RWPE1 (cell line): ENCODE data around the gene EXPH5.
A peak's percentile ranks its signal among the peaks of the same experiment; 100 is the strongest.

Source experiments
- CTCF ChIA-PET: fragments of 350-600 bp; sonication (Branson Sonifier 250); formaldehyde crosslinking; extraction: SDS; loops from one replicate; lab custom pipeline; 2021; lab: Yijun Ruan, JAX
- POLR2A ChIA-PET: fragments of 400-600 bp; formaldehyde crosslinking; extraction: SDS; loops from one replicate; lab custom pipeline; 2020; ENCODE audit warnings: antibody characterized with exemption; ENCODE audit not compliant: low non-redundant PET; lab: Yijun Ruan, JAX
- DNase-seq: peaks from one replicate; pipeline ENCODE4 v3.0.0; 2012; ENCODE audit warnings: low spot score
- H3K27ac ChIP-seq: fragments of 450-650 bp; 2 replicates; pipeline ENCODE4 v1.5.1; 2017
- CTCF ChIP-seq: fragments of 450-650 bp; conservative IDR thresholded peaks from 2 replicates; pipeline ENCODE4 v1.5.1; 2017; ENCODE audit warnings: low read depth, mild to moderate bottlenecking

Gene EXPH5

DNA sequence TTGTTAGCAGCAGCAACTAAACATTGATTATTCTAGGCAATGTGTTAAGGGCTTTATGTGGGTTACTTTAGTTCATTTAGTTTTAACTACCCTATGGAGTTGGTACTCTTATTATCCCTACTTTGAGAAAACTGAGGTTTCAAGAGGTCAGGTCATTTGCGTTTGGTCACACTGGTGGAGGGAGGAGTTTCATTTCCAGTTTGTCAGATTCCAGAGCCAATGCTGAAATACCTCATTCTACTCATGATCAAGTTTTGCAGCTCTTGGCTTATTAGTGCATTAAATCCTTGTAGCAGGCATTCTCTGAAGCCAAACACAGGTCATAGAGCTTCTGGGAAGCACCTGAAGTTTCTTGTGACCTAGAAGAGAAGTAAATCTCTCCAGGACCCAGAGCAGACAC is 71.2 kb downstream of the EXPH5 start:
- no peak for DNase-seq
- TF ChIP-seq CTCF, result no peak
- POLR2A ChIA-PET, result no interaction called here
- no peak overlapping the region for H3K27ac ChIP-seq
- CTCF ChIA-PET, result no interaction called here

DNA sequence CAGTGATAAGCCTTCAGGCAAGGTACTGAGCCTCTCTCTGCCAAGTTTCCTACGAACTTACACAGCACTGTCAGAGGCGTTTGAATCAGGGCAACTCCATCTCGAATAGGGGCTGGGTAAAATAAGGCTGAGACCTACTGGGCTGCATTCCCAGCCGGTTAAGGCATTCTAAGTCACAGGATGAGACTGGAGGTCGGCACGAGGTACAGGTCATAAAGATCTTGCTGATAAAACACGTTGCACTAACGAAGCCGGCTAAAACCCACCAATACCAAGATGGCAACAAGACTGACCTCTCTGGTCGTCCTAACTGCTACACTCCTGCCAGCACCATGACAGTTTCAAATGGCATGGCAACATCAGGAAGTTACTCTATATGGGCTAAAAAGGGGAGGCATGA is 75.0 kb downstream of the EXPH5 start:
- CTCF ChIA-PET, result no interaction called here
- no peak overlapping the region for H3K27ac ChIP-seq
- POLR2A ChIA-PET, result no interaction called here
- DNase-seq, result no peak
- no peak for TF ChIP-seq CTCF

DNA sequence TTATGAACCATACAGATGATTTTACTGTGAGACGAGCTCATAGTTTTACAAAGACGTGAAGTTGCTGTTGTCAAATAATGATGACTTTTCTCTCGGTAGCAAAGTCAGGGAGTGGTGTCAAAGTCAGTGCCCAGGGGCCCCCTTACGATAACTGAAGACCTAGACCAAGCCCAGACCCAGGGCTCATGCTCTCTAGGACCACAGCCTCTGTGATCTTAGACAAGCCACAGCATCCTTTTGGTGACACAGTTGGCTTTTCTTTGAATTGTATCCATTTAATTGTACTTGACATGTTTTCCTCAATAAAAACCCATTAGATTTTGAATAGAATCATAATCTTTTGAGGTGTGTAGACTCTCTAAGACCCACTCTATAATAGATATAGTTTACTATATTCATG is 77.4 kb downstream of the EXPH5 start:
- ChIA-PET POLR2A (no interaction called here), CTCF (no interaction called here)
- H3K27ac ChIP-seq, result no peak overlapping the region
- no peak for DNase-seq
- no peak for TF ChIP-seq CTCF

DNA sequence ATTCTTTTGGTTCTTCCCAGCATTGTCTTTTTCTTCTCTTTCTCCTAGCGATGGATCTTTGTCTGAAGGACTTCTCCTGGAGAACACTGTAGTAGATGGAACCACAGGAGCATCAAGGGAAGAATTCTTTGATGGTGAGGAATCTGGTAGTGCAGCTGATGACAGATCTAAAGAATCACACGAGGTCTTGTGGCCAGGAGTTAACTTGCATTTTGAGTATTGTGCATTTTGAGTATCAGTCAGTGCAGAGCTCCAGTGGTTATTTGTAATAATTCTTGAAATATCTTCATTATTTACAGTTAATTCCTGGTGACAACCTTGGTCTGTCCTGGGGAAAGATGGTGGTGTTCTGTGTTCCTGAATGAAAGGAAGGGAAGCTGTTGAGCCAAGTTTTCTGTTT is 80.9 kb downstream of the EXPH5 start:
- ChIA-PET POLR2A (no interaction called here), CTCF (no interaction called here)
- no peak for DNase-seq
- no peak for TF ChIP-seq CTCF
- no peak overlapping the region for H3K27ac ChIP-seq

GRCh38 chr11:108511851-108512474 is 81.6 kb downstream of the EXPH5 start:
- no peak for TF ChIP-seq CTCF
- peak; percentile 21 for DNase-seq
- no peak overlapping the region for H3K27ac ChIP-seq
- CTCF ChIA-PET, result interaction anchor here (0.7 kb wide), 2 partner anchors 11 to 69 kb away, joined by 3 to 4 read pairs; no protein-coding TSS in a partner anchor
- POLR2A ChIA-PET, result no interaction called here

- no peak for DNase-seq
- ChIA-PET POLR2A (interaction anchor here (0.5 kb wide), 1 partner anchor 426 kb away, joined by 3 read pairs; no protein-coding TSS in a partner anchor), CTCF (interaction anchor here (0.6 to 0.7 kb wide), 2 partner anchors 17 to 353 kb away, joined by 3 read pairs; no protein-coding TSS in a partner anchor)
- no peak overlapping the region for H3K27ac ChIP-seq
- no peak for TF ChIP-seq CTCF
These were observed 84.6 kb downstream of the EXPH5 start for GRCh38 chr11:108508653-108509593.
